Immature natural killer cell (primary cell): ENCODE results near the gene SIL1. TPM values are rescaled to one million over a fixed set of nuclear protein-coding genes. Genes with fewer than 3 reads are reported as not detected.
"Not testable (repeated sequence)": the region's sequence is repeated elsewhere in the genome, so short reads cannot be mapped to it uniquely, and the experiment has no call there.

Experiments
- DNase-seq, 3 donors: peaks; one replicate each; pipeline ENCODE4 v3.0.0; 2022; ENCODE audit warnings: mixed read lengths in 1 of 3
- H3K27ac Mint-ChIP-seq, 6 donors: one replicate each; pipeline ENCODE4 v1.8.0; 2020; ENCODE audit warnings: mixed read lengths in 6 of 6, mild to moderate bottlenecking in 5 of 6, inconsistent platforms in 4 of 6, moderate library complexity in 3 of 6
- H3K27me3 Mint-ChIP-seq, 3 donors: one replicate each; pipeline ENCODE4 v1.8.0; 2020 to 2021; ENCODE audit warnings: low read depth in 3 of 3, mild to moderate bottlenecking in 3 of 3, mixed read lengths in 3 of 3, moderate library complexity in 3 of 3, inconsistent platforms in 1 of 3
- H3K36me3 Mint-ChIP-seq, 3 donors: one replicate each; pipeline ENCODE4 v1.8.0; 2020; ENCODE audit warnings: mixed read lengths in 3 of 3, inconsistent platforms in 2 of 3, mild to moderate bottlenecking in 2 of 3
- H3K4me1 Mint-ChIP-seq, 2 donors: one replicate each; pipeline ENCODE4 v1.8.0; 2020; ENCODE audit warnings: inconsistent platforms in 2 of 2, mild to moderate bottlenecking in 2 of 2, mixed read lengths in 2 of 2, moderate library complexity in 1 of 2
- H3K4me3 Mint-ChIP-seq, 5 donors: one replicate each; pipeline ENCODE4 v1.8.0; 2020; ENCODE audit warnings: mild to moderate bottlenecking in 5 of 5, mixed read lengths in 5 of 5, inconsistent platforms in 3 of 5, moderate library complexity in 3 of 5
- H3K9me3 Mint-ChIP-seq, 6 donors: one replicate each; pipeline ENCODE4 v1.8.0; 2020; ENCODE audit warnings: mild to moderate bottlenecking in 6 of 6, mixed read lengths in 6 of 6, inconsistent platforms in 4 of 6, moderate library complexity in 3 of 6
- polyA plus RNA-seq, 3 donors: library from polyadenylated mRNA; unstranded; fragments of 300-500 nt; fragmentation: Illumina TruSeq; gene quantifications; one replicate each; pipeline ENCODE4 v1.2.3, GENCODE V29; 2021

Gene SIL1
- polyA plus RNA-seq, 3 donors from 2014 or later: 22.0 to 22.7 (median 22.1) TPM

DNA sequence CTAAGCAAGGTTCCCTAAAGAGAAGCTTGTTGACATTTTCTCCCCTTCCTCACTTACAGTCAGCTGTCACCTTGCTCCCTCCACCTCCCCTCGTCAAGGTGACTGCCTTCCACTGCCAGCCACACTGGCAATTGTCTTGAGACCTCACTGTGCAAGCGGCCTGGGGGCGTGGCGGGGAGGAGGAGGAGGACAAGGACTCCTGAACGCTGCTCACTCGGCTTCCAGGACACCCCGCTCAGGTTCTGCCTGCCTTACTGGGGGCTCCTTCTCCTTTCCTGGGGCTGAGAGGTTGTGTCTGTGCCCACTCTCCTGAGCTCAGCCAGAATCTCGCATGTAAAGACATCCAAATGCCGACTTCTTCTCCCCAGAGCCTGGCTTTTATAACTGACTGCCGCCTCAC lies 262.7 kb downstream of the SIL1 start:
- DNase-seq: no peak
- Mint-ChIP-seq H3K4me3 (no peak overlapping the region), H3K27ac (peak overlapping the region in 1 of 6 donors; percentile 40), H3K9me3 (no peaks in the 10 kb centered on the region), H3K4me1 (peaks cover 8 to 12% of the 10 kb centered on the region in 2 donors), H3K27me3 (peaks cover 0 to 9% (median 0%) of the 10 kb centered on the region in 3 donors), H3K36me3 (peaks cover 14 to 22% (median 16%) of the 10 kb centered on the region in 3 donors)

DNA sequence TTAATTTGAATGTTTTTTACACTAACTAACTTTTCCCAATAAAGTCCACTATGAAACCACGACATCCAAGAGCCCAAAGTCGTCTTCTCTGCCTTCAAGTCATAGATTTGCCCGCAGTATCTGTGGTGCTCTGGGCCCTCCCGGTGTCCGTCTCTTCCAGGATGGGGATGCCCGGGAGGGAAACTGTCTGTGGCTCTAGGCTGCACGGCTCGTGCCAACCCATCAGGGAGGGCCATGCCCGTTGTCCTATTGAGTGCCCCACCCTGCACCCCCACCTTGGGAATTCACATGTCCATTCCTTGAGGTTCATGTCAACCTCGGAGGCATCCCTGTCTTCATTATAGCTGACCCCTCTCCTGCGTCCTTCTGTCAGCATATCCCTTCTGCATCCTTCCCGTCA lies 263.2 kb downstream of the SIL1 start:
- no peak overlapping the region for H3K27ac Mint-ChIP-seq

DNA sequence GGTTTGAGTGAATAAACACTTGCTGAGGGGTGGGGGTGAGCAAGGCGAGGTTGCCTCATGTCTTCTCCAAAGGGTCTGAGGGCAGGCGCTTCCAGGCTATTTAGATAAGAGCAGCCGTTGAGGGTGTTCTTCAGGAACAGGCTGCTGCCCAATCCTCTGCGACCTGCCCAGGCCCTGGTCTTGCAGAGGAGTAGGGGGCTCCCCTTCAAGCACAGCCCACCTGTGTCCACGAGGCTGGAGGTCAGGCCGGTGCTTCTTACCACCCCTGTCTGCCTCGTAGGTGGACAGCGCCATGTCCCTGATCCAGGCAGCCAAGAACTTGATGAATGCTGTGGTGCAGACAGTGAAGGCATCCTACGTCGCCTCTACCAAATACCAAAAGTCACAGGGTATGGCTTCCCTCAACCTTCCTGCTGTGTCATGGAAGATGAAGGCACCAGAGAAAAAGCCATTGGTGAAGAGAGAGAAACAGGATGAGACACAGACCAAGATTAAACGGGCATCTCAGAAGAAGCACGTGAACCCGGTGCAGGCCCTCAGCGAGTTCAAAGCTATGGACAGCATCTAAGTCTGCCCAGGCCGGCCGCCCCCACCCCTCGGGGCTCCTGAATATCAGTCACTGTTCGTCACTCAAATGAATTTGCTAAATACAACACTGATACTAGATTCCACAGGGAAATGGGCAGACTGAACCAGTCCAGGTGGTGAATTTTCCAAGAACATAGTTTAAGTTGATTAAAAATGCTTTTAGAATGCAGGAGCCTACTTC lies 264.5 kb downstream of the SIL1 start:
- Mint-ChIP-seq H3K27me3 (peaks cover 0 to 9% (median 0%) of the 10 kb centered on the region in 3 donors), H3K36me3 (peaks cover 12 to 27% (median 18%) of the 10 kb centered on the region in 3 donors), H3K4me3 (no peak overlapping the region), H3K27ac (peak overlapping the region in 1 of 6 donors; percentile 70), H3K9me3 (no peaks in the 10 kb centered on the region), H3K4me1 (peaks cover 2% of the 10 kb centered on the region in 2 donors)
- no peak for DNase-seq

More for the DNA sequence above, 263.2 kb downstream of the SIL1 start:
- no peak for DNase-seq
- peaks cover 13 to 27% (median 14%) of the 10 kb centered on the region in 3 donors for H3K36me3 Mint-ChIP-seq
- H3K4me1 Mint-ChIP-seq: peaks cover 8 to 9% of the 10 kb centered on the region in 2 donors
- peaks cover 0 to 9% (median 0%) of the 10 kb centered on the region in 3 donors for H3K27me3 Mint-ChIP-seq
- H3K4me3 Mint-ChIP-seq: no peak overlapping the region
- no peaks in the 10 kb centered on the region for H3K9me3 Mint-ChIP-seq

DNA sequence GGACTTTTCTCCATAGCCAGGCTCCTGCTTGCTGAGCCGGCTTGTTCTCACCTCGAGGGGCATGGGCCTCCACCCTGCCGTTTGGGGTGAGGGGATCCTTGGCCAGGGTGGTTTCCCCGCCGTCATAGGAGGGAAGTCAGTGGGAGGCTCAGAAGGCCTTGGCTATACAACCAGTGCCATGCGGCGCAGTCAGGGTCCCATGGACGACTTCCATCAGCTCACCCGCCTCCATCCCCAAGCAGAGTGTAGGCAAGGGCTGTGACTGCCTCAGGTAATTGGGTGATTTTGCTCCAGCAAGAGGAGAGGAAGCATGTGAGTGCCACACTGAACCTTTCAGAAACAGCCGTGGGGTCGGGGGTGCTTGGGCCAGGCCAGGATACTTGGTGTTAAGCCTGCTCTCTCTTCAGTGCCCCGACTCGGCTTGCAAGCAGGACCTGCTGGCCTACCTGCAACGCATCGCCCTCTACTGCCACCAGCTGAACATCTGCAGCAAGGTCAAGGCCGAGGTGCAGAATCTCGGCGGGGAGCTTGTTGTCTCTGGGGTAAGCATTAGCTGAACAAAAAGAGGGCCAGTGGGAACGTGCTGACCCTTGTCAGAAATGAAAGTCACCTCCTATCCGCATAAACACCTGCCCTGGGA lies 265.9 kb downstream of the SIL1 start:
- Mint-ChIP-seq H3K27me3 (peaks cover 0 to 3% (median 0%) of the 10 kb centered on the region in 3 donors), H3K4me3 (no peak overlapping the region), H3K9me3 (no peaks in the 10 kb centered on the region), H3K36me3 (peaks cover 12 to 30% (median 20%) of the 10 kb centered on the region in 3 donors), H3K27ac (no peak overlapping the region), H3K4me1 (no peaks in the 10 kb centered on the region)
- DNase-seq: no peak

DNA sequence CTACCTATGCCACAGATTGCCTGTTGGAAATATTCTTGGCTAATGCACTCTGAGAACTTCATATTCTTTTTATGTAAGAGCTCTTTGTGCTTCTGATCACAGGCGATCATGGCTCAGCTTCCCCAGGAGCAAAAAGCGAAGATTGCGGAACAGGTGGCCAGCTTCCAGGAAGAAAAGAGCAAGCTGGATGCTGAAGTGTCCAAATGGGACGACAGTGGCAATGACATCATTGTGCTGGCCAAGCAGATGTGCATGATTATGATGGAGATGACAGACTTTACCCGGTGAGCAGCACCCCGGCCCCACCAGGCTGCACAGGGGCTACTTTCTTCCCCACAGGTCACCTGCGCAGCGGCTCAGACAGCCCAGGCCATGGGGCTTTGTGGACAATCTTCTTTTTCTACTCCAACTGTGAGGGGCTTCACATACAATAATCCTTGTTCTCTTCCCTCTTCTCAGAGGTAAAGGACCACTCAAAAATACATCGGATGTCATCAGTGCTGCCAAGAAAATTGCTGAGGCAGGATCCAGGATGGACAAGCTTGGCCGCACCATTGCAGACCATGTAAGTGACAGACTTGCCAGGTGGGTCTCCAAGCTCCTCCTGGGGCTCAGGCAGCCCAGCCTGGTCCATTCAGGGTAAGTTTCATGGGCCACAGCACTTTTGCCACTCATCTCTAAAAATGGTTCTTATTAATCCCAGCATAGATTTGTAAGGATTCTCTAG lies 267.6 kb downstream of the SIL1 start:
- Mint-ChIP-seq H3K9me3 (no peaks in the 10 kb centered on the region), H3K4me1 (no peaks in the 10 kb centered on the region), H3K36me3 (peaks cover 12 to 30% (median 28%) of the 10 kb centered on the region in 3 donors), H3K4me3 (no peak overlapping the region), H3K27me3 (peaks cover 0 to 6% (median 0%) of the 10 kb centered on the region in 3 donors), H3K27ac (no peak overlapping the region)
- DNase-seq: no peak

DNA sequence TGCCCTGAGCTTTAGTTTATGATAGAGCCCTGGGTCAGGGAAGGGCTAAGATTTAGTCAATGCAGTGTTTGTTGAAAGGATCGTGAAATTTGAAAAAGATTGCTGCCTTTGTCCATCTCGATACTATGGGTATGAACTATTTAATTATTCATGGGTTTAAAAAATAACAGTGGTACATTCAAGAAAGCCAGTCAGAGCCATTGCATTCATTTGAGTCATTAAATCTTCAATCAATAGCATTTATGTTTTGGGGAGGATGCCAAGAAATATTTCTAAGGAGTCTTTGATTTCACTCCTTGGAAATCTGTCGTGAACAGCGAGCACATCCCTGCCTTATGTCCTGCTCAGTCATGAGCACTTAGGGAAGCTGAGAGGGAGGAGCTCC lies 268.6 kb downstream of the SIL1 start:
- peaks cover 12 to 33% (median 24%) of the 10 kb centered on the region in 3 donors for H3K36me3 Mint-ChIP-seq
- H3K4me1 Mint-ChIP-seq: no peaks in the 10 kb centered on the region
- H3K27ac Mint-ChIP-seq: no peak overlapping the region
- no peak for DNase-seq
- peaks cover 0 to 6% (median 0%) of the 10 kb centered on the region in 3 donors for H3K27me3 Mint-ChIP-seq
- H3K4me3 Mint-ChIP-seq: no peak overlapping the region
- no peaks in the 10 kb centered on the region for H3K9me3 Mint-ChIP-seq

DNA sequence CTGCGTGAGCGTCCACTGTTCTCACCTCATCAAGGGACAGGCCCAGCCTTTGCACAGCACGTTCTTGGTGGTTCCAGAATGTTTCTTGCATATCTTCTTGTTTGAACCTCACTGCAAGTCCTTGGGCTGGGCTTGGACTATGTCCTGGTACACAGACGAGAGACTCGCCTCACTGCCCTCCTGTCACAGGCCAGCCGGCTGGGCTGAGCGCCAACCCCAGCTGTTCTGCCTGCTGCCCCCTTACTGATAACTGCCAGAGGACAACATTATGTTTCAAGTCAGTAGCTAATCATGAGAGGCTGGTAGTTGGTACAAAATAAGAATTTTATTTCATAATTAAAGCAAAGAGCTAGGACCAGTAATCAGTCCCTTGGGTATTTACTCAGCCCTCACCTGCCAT lies 270.2 kb downstream of the SIL1 start:
- Mint-ChIP-seq H3K4me1 (no peaks in the 10 kb centered on the region), H3K9me3 (no peaks in the 10 kb centered on the region), H3K27ac (no peak overlapping the region), H3K36me3 (peaks cover 12 to 29% (median 24%) of the 10 kb centered on the region in 3 donors), H3K27me3 (peaks cover 0 to 6% (median 0%) of the 10 kb centered on the region in 3 donors), H3K4me3 (no peak overlapping the region)
- DNase-seq: no peak

DNA sequence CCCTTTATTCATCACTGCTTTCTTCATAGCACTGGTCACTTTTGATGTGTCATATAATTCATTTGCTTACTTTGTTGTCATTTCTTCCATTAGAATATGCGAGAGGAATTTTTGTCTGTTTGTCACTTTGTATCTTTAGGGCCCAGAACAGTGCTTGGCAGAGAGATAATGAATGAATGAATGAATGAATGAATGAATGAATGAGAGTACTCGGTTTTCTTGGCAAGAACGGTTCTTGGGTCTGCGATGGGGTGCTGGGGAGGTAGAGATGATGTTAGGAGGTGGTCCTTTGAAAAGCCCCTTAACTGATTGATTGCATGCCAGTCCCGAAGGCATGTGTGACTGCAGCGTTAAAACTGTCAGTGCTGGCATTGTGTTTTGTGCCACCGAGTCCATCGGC lies 270.6 kb downstream of the SIL1 start:
- Mint-ChIP-seq H3K4me3 (no peak overlapping the region), H3K27ac (no peak overlapping the region), H3K9me3 (no peaks in the 10 kb centered on the region), H3K36me3 (peaks cover 12 to 28% (median 24%) of the 10 kb centered on the region in 3 donors), H3K4me1 (no peaks in the 10 kb centered on the region), H3K27me3 (peaks cover 0 to 4% (median 0%) of the 10 kb centered on the region in 3 donors)
- no peak for DNase-seq

DNA sequence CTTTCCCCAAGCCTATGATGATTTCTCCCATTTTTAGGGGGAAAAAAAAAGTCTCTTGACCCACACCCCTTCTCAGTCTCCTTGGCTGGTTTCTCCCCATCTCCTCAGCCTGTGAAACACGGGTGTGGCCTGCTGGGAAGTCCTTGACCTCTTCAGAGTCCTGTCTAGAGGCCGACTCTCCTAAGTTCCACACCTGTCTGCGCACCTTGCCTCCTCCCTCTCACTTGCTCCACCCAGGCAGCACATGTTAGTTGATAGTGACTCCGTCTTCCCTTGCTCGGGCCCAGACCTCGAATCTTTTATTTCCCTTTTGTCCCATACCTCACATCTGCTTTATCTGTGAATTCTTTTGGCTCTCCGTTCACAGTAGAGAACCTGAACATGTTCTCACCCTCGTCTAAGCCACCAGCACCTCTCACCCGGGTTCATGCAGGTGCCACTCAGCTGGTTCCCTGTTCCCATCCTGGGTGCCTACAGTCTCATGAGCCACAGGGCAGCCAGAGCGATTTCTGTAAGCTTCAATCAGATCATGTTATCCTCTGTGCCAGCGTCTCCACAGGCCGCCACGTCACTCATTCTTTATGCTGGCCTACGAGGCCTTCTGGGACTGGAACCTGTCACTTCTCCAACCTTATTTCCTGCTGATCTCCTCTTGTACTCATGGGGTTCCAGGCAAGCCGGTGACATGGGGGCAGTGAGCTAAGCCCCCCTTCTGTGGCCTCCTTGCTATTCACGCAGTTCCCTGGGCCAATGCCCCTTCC lies 271.3 kb downstream of the SIL1 start:
- no peak for DNase-seq
- H3K27me3 Mint-ChIP-seq: peaks cover 0 to 2% (median 0%) of the 10 kb centered on the region in 3 donors
- H3K36me3 Mint-ChIP-seq: peaks cover 10 to 28% (median 22%) of the 10 kb centered on the region in 3 donors
- no peak overlapping the region for H3K27ac Mint-ChIP-seq
- H3K4me3 Mint-ChIP-seq: no peak overlapping the region
- H3K9me3 Mint-ChIP-seq: no peaks in the 10 kb centered on the region
- no peaks in the 10 kb centered on the region for H3K4me1 Mint-ChIP-seq

DNA sequence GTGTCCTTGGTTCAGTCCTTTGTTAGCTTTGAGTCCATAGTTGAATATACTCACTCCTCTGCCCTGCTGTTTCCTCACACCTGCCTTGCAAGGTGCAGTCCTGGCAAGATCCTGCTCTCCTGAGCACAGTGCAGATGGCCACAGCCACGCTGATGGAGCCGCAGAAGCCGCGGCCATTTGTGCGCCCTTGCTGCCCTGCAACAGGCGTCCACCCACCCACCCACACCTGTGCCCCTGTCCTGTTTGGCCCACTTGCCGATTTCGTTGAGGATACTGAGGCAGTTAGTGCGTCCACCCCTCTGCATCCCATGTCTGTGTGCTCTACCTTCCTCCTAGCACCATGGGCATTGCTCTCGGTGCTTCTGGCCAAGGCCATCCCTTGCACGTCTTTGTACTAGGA lies 271.9 kb downstream of the SIL1 start:
- no peaks in the 10 kb centered on the region for H3K4me1 Mint-ChIP-seq
- H3K27ac Mint-ChIP-seq: no peak overlapping the region
- no peak for DNase-seq
- H3K9me3 Mint-ChIP-seq: no peaks in the 10 kb centered on the region
- no peak overlapping the region for H3K4me3 Mint-ChIP-seq
- H3K27me3 Mint-ChIP-seq: peaks cover 0 to 2% (median 0%) of the 10 kb centered on the region in 3 donors
- H3K36me3 Mint-ChIP-seq: peaks cover 4 to 27% (median 17%) of the 10 kb centered on the region in 3 donors

DNA sequence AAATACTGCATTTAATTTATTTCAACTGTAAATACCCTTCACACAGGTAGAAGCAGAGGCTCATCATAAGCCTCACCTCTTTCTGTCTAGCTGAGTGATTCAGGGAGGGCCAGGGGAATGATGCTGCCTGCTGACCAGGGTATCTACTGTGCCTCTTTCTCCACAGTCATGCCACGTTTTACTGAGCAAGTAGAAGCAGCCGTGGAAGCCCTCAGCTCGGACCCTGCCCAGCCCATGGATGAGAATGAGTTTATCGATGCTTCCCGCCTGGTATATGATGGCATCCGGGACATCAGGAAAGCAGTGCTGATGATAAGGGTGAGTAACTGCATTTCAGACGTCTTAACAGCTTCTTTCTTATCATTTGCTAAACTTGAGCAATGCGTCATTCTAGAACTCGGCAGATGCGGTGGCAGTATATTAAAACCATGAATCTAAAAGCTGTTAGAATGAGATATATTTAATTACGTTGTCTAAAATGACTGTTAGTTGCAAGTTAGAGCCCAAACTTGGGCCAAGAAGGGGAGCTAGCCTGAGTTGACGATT lies 273.0 kb downstream of the SIL1 start:
- H3K9me3 Mint-ChIP-seq: no peaks in the 10 kb centered on the region
- DNase-seq: no peak
- no peak overlapping the region for H3K27ac Mint-ChIP-seq
- H3K4me3 Mint-ChIP-seq: no peak overlapping the region
- peaks cover 0 to 23% (median 15%) of the 10 kb centered on the region in 3 donors for H3K36me3 Mint-ChIP-seq
- no peaks in the 10 kb centered on the region for H3K4me1 Mint-ChIP-seq
- H3K27me3 Mint-ChIP-seq: peaks cover 0 to 2% (median 0%) of the 10 kb centered on the region in 3 donors

DNA sequence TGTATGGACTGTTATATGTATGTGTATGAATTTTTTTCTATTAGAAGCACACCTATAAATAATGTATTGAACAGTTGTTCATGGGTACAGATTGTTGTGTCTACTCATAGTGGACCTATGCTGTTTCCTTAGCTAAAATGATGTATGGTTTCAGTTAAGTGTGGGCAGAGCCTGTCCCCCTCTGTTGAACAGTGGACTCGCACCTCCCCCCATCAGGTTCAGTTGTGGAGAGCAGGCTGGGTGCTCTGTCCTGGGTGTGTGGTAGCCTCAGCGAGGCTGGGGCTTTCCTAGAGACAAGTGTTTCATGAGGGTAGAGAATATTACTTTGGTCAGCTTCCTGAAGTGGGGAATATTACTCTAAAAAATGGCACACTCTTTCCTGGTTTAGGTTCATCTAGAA lies 275.7 kb downstream of the SIL1 start:
- no peak for DNase-seq
- Mint-ChIP-seq H3K27ac (no peak overlapping the region), H3K4me1 (no peaks in the 10 kb centered on the region)

DNA sequence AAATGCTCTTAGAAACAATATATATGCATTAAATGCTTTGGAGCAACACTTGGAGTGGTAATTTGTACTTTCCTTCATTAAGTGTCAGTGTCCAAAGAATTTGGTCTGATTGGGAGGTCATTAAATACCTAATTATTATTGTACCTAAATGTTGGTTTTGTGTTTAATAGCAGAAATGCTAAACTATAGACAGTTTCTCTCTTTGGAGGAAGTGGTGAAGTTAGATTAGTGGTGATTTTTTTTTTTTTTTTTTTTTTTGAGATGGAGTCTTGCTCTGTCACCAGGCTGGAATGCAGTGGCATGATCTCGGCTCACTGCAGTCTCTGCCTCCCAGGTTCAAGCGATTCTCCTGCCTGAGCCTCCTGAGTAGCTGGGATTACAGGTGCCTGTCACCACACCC lies 276.8 kb downstream of the SIL1 start:
- not testable (repeated sequence) for H3K4me1 Mint-ChIP-seq, H3K9me3 Mint-ChIP-seq, H3K27me3 Mint-ChIP-seq, DNase-seq, H3K4me3 Mint-ChIP-seq, H3K27ac Mint-ChIP-seq
- H3K36me3 Mint-ChIP-seq: peaks cover 0 to 13% (median 8%) of the 10 kb centered on the region in 3 donors

More for the DNA sequence above, 275.7 kb downstream of the SIL1 start:
- H3K4me3 Mint-ChIP-seq: no peak overlapping the region
- H3K9me3 Mint-ChIP-seq: no peaks in the 10 kb centered on the region
- H3K36me3 Mint-ChIP-seq: peaks cover 0 to 18% (median 16%) of the 10 kb centered on the region in 3 donors
- H3K27me3 Mint-ChIP-seq: peaks cover 0 to 2% (median 0%) of the 10 kb centered on the region in 3 donors
